HL-60 (cell line): ENCODE results near the gene WDR48.

Experiments
- DNase-seq, 2 experiments: peaks; one replicate each; pipeline ENCODE4 v3.0.0-alpha.2; 2010 to 2020; ENCODE audit warnings: low read depth in 1 of 2, low spot score in 1 of 2
- H3K27ac ChIP-seq: fragments of 250-450 bp; sonication (Bioruptor Pico); replicated peaks from 2 replicates; pipeline ENCODE4 v1.5.1; 2020; ENCODE audit warnings: mild to moderate bottlenecking, moderate library complexity
- H3K27me3 ChIP-seq: fragments of 250-450 bp; sonication (Bioruptor Pico); 2 replicates; pipeline ENCODE4 v1.5.1; 2021; ENCODE audit warnings: mild to moderate bottlenecking, moderate library complexity; ENCODE audit not compliant: insufficient read depth, poor library complexity, severe bottlenecking
- H3K4me3 ChIP-seq: replicated peaks from 2 replicates; pipeline ENCODE4 v1.5.1; 2011; ENCODE audit warnings: mild to moderate bottlenecking, control low read depth, low read length; ENCODE audit not compliant: insufficient read depth
- CTCF ChIP-seq: IDR thresholded peaks from one replicate; pipeline ENCODE4 v1.5.1; 2011; ENCODE audit warnings: low read length, control low read depth, inconsistent platforms; ENCODE audit not compliant: insufficient read depth
- GABPA ChIP-seq: IDR thresholded peaks from 2 replicates; pipeline ENCODE4 v1.6.1; 2012; ENCODE audit warnings: low read depth
- POLR2AphosphoS5 ChIP-seq: IDR thresholded peaks from 2 replicates; pipeline ENCODE4 v1.6.1; 2012; ENCODE audit warnings: low read depth
- REST ChIP-seq: IDR thresholded peaks from 2 replicates; pipeline ENCODE4 v1.6.1; 2012; ENCODE audit warnings: low read depth; ENCODE audit not compliant: insufficient replicate concordance
- SPI1 ChIP-seq: IDR thresholded peaks from 2 replicates; pipeline ENCODE4 v1.6.1; 2012; ENCODE audit warnings: low read depth, mild to moderate bottlenecking, borderline replicate concordance

Gene WDR48

GRCh38 chr3:39140341-39140971 is 88.6 kb downstream of the WDR48 start:
- no peak for DNase-seq
- no peak overlapping the region for H3K27ac ChIP-seq
- no peak for TF ChIP-seq REST
- no peak for TF ChIP-seq POLR2AphosphoS5
- TF ChIP-seq GABPA = no peak
- no peak for TF ChIP-seq CTCF
- no peak for TF ChIP-seq SPI1
- H3K4me3 ChIP-seq = no peak overlapping the region
- H3K27me3 ChIP-seq = no peaks in the 10 kb centered on the region

- TF ChIP-seq GABPA (no peak), POLR2AphosphoS5 (no peak), CTCF (no peak), SPI1 (no peak), REST (no peak)
- DNase-seq = no peak
- Histone ChIP-seq H3K27ac (no peak overlapping the region), H3K4me3 (no peak overlapping the region), H3K27me3 (no peaks in the 10 kb centered on the region)
Observed at GRCh38 chr3:39141171-39141995, 89.6 kb downstream of the WDR48 start.

- Histone ChIP-seq H3K27me3 (no peaks in the 10 kb centered on the region), H3K4me3 (no peak overlapping the region), H3K27ac (no peak overlapping the region)
- no peak for DNase-seq
- TF ChIP-seq GABPA = no peak
- no peak for TF ChIP-seq CTCF
- no peak for TF ChIP-seq REST
- TF ChIP-seq SPI1 = no peak
- TF ChIP-seq POLR2AphosphoS5 = no peak
Observed at GRCh38 chr3:39142067-39142466, 90.3 kb downstream of the WDR48 start.
